Natural killer cell (primary cell): ENCODE measurements around the gene VANGL1. TPM values are rescaled to one million over a fixed set of nuclear protein-coding genes. Genes with fewer than 3 reads are reported as not detected.

Experiments used
- ATAC-seq, 3 donors: fragments of 150-1000 bp in 2 of 3; fragments of 200-7000 bp in 1 of 3; cut with Tn5 transposase; 1 replicate in 1 of 3; 2 replicates in 2 of 3; pipeline ENCODE4 v1.10.0; 2021; ENCODE audit warnings: mild to moderate bottlenecking in 2 of 3, moderate library complexity in 2 of 3
- DNase-seq, 2 donors: peaks; one replicate each; pipeline versions ENCODE4 v3.0.0 to v3.0.0-alpha.2; 2013 to 2021; ENCODE audit warnings: mixed read lengths in 1 of 2
- H3K27ac ChIP-seq: one replicate; pipeline ENCODE4 v1.5.1; 2013; ENCODE audit warnings: mild to moderate bottlenecking, low read length
- H3K27me3 ChIP-seq: one replicate; pipeline ENCODE4 v1.6.1; 2013; ENCODE audit warnings: low read length; ENCODE audit not compliant: control insufficient read depth, insufficient read depth
- H3K36me3 ChIP-seq: one replicate; pipeline ENCODE4 v1.6.1; 2013; ENCODE audit warnings: low read length; ENCODE audit not compliant: control insufficient read depth, insufficient read depth
- H3K4me1 ChIP-seq: one replicate; pipeline ENCODE4 v1.6.1; 2013; ENCODE audit warnings: low read length; ENCODE audit not compliant: control insufficient read depth, insufficient read depth
- H3K4me3 ChIP-seq: one replicate; pipeline ENCODE4 v1.5.1; 2013; ENCODE audit warnings: low read length
- H3K9me3 ChIP-seq: one replicate; pipeline ENCODE4 v1.6.1; 2013; ENCODE audit warnings: low read length; ENCODE audit not compliant: control insufficient read depth, insufficient read depth
- H3K27ac Mint-ChIP-seq, 2 donors: one replicate each; pipeline ENCODE4 v1.8.0; 2022; ENCODE audit warnings: mild to moderate bottlenecking in 2 of 2, mixed read lengths in 2 of 2, moderate library complexity in 1 of 2
- H3K27me3 Mint-ChIP-seq, 2 donors: one replicate each; pipeline ENCODE4 v1.8.0; 2022; ENCODE audit warnings: low read depth in 2 of 2, mixed read lengths in 2 of 2
- H3K36me3 Mint-ChIP-seq: one replicate; pipeline ENCODE4 v1.8.0; 2022; ENCODE audit warnings: mixed read lengths
- H3K4me1 Mint-ChIP-seq, 2 donors: one replicate each; pipeline ENCODE4 v1.8.0; 2022; ENCODE audit warnings: mixed read lengths in 2 of 2
- H3K4me3 Mint-ChIP-seq: one replicate; pipeline ENCODE4 v1.8.0; 2022; ENCODE audit warnings: mild to moderate bottlenecking, moderate library complexity, mixed read lengths
- H3K9me3 Mint-ChIP-seq, 2 donors: one replicate each; pipeline ENCODE4 v1.8.0; 2022; ENCODE audit warnings: mixed read lengths in 2 of 2
- WGBS: methylation state at CpG from one replicate; pipeline ENCODE4 v1.1.7; 2013; ENCODE audit warnings: missing lambda C conversion rate; ENCODE audit not compliant: insufficient coverage; 5-methylcytosine and 5-hydroxymethylcytosine counted together
- intact Hi-C: fragments of 100-400 bp; cut with micrococcal nuclease; formaldehyde crosslinking; loops from one replicate; pipeline ENCODE4 v1.14.2; 2022
- total RNA-seq, 4 donors: library from RNA; stranded (reverse); fragments of 120-200 nt in 1 of 4; gene quantifications; one replicate each; pipeline versions ENCODE4 v1.2.3 to v1.2.4, GENCODE V29; 2013 to 2022
- TF ChIP-seq, protein P1 (sequence below): fragments of 200-600 bp; IDR thresholded peaks from one replicate; pipeline ENCODE4 v1.8.0; 2022; ENCODE audit warnings: antibody characterized with exemption

VANGL1 gene
- total RNA-seq, 3 donors from 2014 or later (not counting 1 experiment from before 2014, with no cell fraction given), result 6.4 to 14.8 (median 10.3) TPM

DNA sequence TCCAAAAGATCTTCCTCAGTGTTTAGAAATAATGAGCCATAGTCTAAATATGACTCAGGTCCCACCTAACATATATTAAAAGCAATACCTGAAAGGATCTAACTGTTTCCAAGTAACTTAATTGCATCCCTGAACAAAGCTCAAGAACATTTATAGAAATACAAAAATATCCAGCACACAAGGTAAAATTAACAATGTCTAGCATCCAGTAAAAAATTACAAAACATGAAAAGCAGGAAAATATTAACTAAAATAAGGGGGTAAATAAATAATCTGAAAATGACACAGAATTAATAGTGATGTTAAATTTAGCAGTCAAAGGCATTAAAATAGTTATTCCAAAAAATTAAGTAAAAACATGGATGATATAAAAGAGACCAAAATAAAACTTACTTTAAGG is 21.3 kb upstream of the VANGL1 start:
- peaks cover 5% of the 10 kb centered on the region for H3K9me3 ChIP-seq
- no peaks in the 10 kb centered on the region for H3K4me1 Mint-ChIP-seq
- H3K4me3 Mint-ChIP-seq, result no peak overlapping the region
- no peaks in the 10 kb centered on the region for H3K4me1 ChIP-seq
- no peak overlapping the region for H3K27ac ChIP-seq
- ATAC-seq, result no peak
- DNase-seq, result no peak
- no peaks in the 10 kb centered on the region for H3K27me3 ChIP-seq
- no peak overlapping the region for H3K4me3 ChIP-seq
- H3K27ac Mint-ChIP-seq, result no peak overlapping the region
- H3K27me3 Mint-ChIP-seq, result peaks cover 25 to 28% of the 10 kb centered on the region in 2 donors
- intact Hi-C loops, result no loop called here
- TF ChIP-seq, protein P1, sequence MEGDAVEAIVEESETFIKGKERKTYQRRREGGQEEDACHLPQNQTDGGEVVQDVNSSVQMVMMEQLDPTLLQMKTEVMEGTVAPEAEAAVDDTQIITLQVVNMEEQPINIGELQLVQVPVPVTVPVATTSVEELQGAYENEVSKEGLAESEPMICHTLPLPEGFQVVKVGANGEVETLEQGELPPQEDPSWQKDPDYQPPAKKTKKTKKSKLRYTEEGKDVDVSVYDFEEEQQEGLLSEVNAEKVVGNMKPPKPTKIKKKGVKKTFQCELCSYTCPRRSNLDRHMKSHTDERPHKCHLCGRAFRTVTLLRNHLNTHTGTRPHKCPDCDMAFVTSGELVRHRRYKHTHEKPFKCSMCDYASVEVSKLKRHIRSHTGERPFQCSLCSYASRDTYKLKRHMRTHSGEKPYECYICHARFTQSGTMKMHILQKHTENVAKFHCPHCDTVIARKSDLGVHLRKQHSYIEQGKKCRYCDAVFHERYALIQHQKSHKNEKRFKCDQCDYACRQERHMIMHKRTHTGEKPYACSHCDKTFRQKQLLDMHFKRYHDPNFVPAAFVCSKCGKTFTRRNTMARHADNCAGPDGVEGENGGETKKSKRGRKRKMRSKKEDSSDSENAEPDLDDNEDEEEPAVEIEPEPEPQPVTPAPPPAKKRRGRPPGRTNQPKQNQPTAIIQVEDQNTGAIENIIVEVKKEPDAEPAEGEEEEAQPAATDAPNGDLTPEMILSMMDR, result no peak
- peaks cover 29% of the 10 kb centered on the region for H3K36me3 Mint-ChIP-seq
- H3K9me3 Mint-ChIP-seq, result peaks cover 11 to 21% of the 10 kb centered on the region in 2 donors
- no peaks in the 10 kb centered on the region for H3K36me3 ChIP-seq

DNA sequence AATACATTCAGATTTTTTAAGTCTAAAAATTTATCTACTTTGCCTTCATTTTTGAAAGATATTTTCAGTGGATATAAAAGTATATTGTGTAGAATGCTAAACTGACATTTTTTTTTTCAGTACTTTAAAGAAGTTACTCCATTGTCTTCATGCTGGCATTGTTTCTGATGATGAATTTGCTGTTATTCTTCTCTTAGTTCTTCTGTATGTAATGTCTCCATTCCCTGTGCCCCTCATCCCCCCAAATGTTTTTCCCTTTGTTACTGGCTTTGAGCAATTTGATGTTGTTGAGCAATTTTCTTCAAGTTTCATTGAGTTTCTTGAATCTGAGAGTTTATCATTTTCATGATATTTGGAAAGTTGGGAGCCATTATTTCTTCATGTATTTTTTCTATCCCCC is 20.8 kb upstream of the VANGL1 start:
- Histone ChIP-seq H3K27ac (no peak overlapping the region), H3K27me3 (no peaks in the 10 kb centered on the region), H3K9me3 (peaks cover 5% of the 10 kb centered on the region), H3K4me1 (no peaks in the 10 kb centered on the region), H3K4me3 (no peak overlapping the region), H3K36me3 (no peaks in the 10 kb centered on the region)
- TF ChIP-seq, protein P1, result no peak
- Mint-ChIP-seq H3K9me3 (peaks cover 11 to 21% of the 10 kb centered on the region in 2 donors), H3K27me3 (peaks cover 23 to 24% of the 10 kb centered on the region in 2 donors), H3K4me3 (no peak overlapping the region), H3K4me1 (no peaks in the 10 kb centered on the region), H3K36me3 (peaks cover 29% of the 10 kb centered on the region), H3K27ac (no peak overlapping the region)
- intact Hi-C loops, result no loop called here
- ATAC-seq (no peak), DNase-seq (no peak)

DNA sequence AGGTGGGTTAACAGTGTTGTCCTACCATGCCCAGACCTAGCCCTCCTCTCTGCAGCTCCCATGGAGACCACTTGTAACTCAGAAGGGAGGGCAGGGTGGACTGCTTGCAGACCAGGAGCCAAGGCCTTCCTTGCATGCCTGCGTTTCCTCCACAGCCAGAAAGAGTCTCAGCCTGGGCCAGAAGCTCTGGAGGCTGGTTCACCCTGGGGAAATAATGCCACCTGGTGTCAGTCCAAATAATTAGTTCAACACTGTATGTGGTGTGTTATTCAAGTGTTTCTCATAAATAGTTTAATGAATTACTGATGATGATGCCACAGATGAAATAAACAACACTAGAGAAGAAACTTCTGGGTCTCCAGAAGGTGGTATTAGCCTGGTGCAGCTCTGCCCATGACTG is 16.9 kb upstream of the VANGL1 start:
- Histone ChIP-seq H3K27me3 (peaks cover 2% of the 10 kb centered on the region), H3K4me3 (no peak overlapping the region), H3K27ac (no peak overlapping the region), H3K9me3 (peaks cover 5% of the 10 kb centered on the region), H3K4me1 (no peaks in the 10 kb centered on the region), H3K36me3 (no peaks in the 10 kb centered on the region)
- WGBS, result 100% methylated on average over 1 of the region's 1 CpG
- H3K4me3 Mint-ChIP-seq, result no peak overlapping the region
- no peaks in the 10 kb centered on the region for H3K4me1 Mint-ChIP-seq
- no peak overlapping the region for H3K27ac Mint-ChIP-seq
- peaks cover 25% of the 10 kb centered on the region for H3K36me3 Mint-ChIP-seq
- ATAC-seq (no peak), DNase-seq (no peak)
- TF ChIP-seq, protein P1, result no peak
- H3K9me3 Mint-ChIP-seq, result peaks cover 9 to 17% of the 10 kb centered on the region in 2 donors
- intact Hi-C loops, result no loop called here
- peaks cover 22 to 25% of the 10 kb centered on the region in 2 donors for H3K27me3 Mint-ChIP-seq

DNA sequence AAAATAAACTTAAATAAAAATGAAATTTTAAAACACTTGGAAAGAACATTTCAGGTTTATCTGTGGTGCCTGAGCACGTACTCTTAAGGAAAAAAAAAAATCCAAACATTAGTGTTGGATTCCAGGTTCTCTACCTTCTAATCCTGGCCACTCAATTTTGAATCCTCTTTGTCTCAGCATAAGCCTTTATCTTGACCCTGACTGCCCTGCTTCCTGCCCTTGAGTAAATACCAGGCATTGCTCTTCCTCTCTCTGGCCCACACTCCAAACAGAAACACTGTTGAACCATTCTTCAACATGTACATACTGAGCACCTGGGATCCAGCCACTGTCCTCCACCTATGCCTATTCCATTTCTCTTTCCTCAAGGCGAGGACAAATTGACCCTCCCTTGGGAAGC is 11.4 kb upstream of the VANGL1 start:
- H3K9me3 Mint-ChIP-seq, result peaks cover 0 to 2% of the 10 kb centered on the region in 2 donors
- H3K36me3 Mint-ChIP-seq, result peaks cover 4% of the 10 kb centered on the region
- no peak overlapping the region for H3K4me3 ChIP-seq
- H3K4me3 Mint-ChIP-seq, result no peak overlapping the region
- peaks cover 2% of the 10 kb centered on the region for H3K27me3 ChIP-seq
- no peaks in the 10 kb centered on the region for H3K4me1 ChIP-seq
- peaks cover 15 to 23% of the 10 kb centered on the region in 2 donors for H3K27me3 Mint-ChIP-seq
- intact Hi-C loops, result no loop called here
- no peaks in the 10 kb centered on the region for H3K4me1 Mint-ChIP-seq
- no peaks in the 10 kb centered on the region for H3K9me3 ChIP-seq
- TF ChIP-seq, protein P1, result no peak
- no peak for DNase-seq
- H3K27ac ChIP-seq, result no peak overlapping the region
- WGBS, result 80% methylated on average over 2 of the region's 2 CpGs
- no peak overlapping the region for H3K27ac Mint-ChIP-seq
- no peaks in the 10 kb centered on the region for H3K36me3 ChIP-seq
- no peak for ATAC-seq
